ENCODE data around the gene OR2AK2.

- no peak for TF ChIP-seq EZH2 (IDR thresholded peaks at IDR 0.05)
- TF ChIP-seq CTCF (IDR thresholded peaks at IDR 0.05) = no peak
- TF ChIP-seq EZH2phosphoT487 (IDR thresholded peaks at IDR 0.05) = no peak
Observed at GRCh38 chr1:247992986-247993385, 28.0 kb downstream of the OR2AK2 start.

Measured in neural progenitor cell (in vitro differentiated cells).